ENCODE results near the gene MRPL44. TPM values are rescaled to one million over a fixed set of nuclear protein-coding genes. Genes with fewer than 3 reads are reported as not detected.
"Not testable (repeated sequence)": the region's sequence is repeated elsewhere in the genome, so short reads cannot be mapped to it uniquely, and the experiment has no call there.

MRPL44 gene
- total RNA-seq, 1 donor from 2014 or later, result 70.8 TPM

DNA sequence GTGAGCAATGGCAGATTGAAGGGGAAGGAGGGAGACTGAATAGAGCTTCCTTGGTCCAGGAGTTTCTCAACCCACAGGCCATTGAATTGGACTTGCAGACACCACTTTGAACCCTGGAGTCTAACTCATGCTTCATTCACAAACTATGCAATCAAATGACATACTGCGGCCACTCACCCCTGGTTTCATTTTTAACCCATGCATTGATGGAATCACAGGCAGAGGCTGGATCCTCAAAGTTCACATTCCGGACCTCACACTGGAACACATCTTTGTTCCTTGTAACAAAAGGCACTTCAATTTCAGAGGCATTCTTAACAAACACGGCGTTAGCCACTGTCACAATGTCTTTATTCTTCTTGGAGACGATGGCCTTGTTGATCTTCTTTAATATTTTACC lies 40.7 kb downstream of the MRPL44 start:
- Histone ChIP-seq H3K4me2 (no peak overlapping the region), H3F3A (ENCODE audit: low read depth) (no peaks in the 10 kb centered on the region), H2AFZ (replicated peaks) (no peak overlapping the region), H3K9ac (no peak overlapping the region), H3K4me3 (no peak overlapping the region), H3K9me3 (ENCODE audit: low read depth) (no peaks in the 10 kb centered on the region), H3K27ac (no peak overlapping the region), H3K36me3 (no peaks in the 10 kb centered on the region), H3K27me3 (no peaks in the 10 kb centered on the region), H3K4me1 (no peaks in the 10 kb centered on the region), H3K79me2 (ENCODE audit: low read depth) (no peaks in the 10 kb centered on the region), H4K20me1 (ENCODE audit: low read depth) (no peaks in the 10 kb centered on the region)
- no peak for TF ChIP-seq EZH2phosphoT487 (IDR thresholded peaks at IDR 0.05)
- no peak for TF ChIP-seq EZH2 (IDR thresholded peaks at IDR 0.05)
- TF ChIP-seq, protein P1, sequence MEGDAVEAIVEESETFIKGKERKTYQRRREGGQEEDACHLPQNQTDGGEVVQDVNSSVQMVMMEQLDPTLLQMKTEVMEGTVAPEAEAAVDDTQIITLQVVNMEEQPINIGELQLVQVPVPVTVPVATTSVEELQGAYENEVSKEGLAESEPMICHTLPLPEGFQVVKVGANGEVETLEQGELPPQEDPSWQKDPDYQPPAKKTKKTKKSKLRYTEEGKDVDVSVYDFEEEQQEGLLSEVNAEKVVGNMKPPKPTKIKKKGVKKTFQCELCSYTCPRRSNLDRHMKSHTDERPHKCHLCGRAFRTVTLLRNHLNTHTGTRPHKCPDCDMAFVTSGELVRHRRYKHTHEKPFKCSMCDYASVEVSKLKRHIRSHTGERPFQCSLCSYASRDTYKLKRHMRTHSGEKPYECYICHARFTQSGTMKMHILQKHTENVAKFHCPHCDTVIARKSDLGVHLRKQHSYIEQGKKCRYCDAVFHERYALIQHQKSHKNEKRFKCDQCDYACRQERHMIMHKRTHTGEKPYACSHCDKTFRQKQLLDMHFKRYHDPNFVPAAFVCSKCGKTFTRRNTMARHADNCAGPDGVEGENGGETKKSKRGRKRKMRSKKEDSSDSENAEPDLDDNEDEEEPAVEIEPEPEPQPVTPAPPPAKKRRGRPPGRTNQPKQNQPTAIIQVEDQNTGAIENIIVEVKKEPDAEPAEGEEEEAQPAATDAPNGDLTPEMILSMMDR (IDR thresholded peaks at IDR 0.05), result no peak
- H3K4me3 Mint-ChIP-seq, result no peak overlapping the region
- peak; percentile 28 for DNase-seq (ENCODE audit: low spot score)
- H3K36me3 Mint-ChIP-seq, result peaks cover 9% of the 10 kb centered on the region
- H3K9me3 Mint-ChIP-seq, result no peaks in the 10 kb centered on the region
- no peak overlapping the region for H3K27ac Mint-ChIP-seq
- H3K27me3 Mint-ChIP-seq (ENCODE audit: insufficient read depth, low read depth), result peaks cover 2% of the 10 kb centered on the region
- peaks cover 4% of the 10 kb centered on the region for H3K4me1 Mint-ChIP-seq

DNA sequence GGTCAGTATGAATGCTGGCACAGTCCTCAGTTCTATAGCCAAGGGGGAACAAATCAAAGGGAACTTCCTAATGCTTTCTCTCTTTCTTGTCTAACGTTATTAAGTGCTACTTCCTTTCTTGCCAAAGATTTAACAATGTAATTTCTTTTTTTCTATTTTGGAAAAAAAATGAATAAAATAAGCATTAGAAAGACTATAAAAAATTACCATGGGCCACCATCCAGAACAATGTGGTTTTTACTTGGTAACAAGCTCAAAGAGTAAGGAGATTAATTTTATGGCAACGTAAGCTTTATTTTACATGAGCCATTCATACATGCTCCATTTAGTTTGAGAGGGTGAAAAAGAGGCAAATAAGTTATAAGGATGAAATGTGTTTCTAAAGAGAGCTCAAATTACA lies 41.7 kb downstream of the MRPL44 start:
- H3K9me3 ChIP-seq (ENCODE audit: low read depth), result no peaks in the 10 kb centered on the region
- no peak overlapping the region for H3K9ac ChIP-seq
- no peak for DNase-seq (ENCODE audit: low spot score)
- no peaks in the 10 kb centered on the region for H3K79me2 ChIP-seq (ENCODE audit: low read depth)
- no peak overlapping the region for H3K27ac ChIP-seq
- no peak overlapping the region for H3K4me2 ChIP-seq
- Mint-ChIP-seq H3K27me3 (ENCODE audit: insufficient read depth, low read depth) (peaks cover under 1% of the 10 kb centered on the region), H3K4me3 (no peak overlapping the region), H3K36me3 (peaks cover 9% of the 10 kb centered on the region), H3K27ac (no peak overlapping the region), H3K4me1 (peaks cover 4% of the 10 kb centered on the region), H3K9me3 (no peaks in the 10 kb centered on the region)
- no peak overlapping the region for H3K4me3 ChIP-seq
- no peak overlapping the region for H2AFZ ChIP-seq (replicated peaks)
- H3F3A ChIP-seq (ENCODE audit: low read depth), result peaks cover 7% of the 10 kb centered on the region
- H3K27me3 ChIP-seq, result no peaks in the 10 kb centered on the region
- peaks cover 6% of the 10 kb centered on the region for H3K4me1 ChIP-seq
- TF ChIP-seq EZH2phosphoT487 (IDR thresholded peaks at IDR 0.05) (no peak), EZH2 (IDR thresholded peaks at IDR 0.05) (no peak)
- TF ChIP-seq, protein P1 (IDR thresholded peaks at IDR 0.05), result no peak
- no peaks in the 10 kb centered on the region for H4K20me1 ChIP-seq (ENCODE audit: low read depth)
- H3K36me3 ChIP-seq, result no peaks in the 10 kb centered on the region

DNA sequence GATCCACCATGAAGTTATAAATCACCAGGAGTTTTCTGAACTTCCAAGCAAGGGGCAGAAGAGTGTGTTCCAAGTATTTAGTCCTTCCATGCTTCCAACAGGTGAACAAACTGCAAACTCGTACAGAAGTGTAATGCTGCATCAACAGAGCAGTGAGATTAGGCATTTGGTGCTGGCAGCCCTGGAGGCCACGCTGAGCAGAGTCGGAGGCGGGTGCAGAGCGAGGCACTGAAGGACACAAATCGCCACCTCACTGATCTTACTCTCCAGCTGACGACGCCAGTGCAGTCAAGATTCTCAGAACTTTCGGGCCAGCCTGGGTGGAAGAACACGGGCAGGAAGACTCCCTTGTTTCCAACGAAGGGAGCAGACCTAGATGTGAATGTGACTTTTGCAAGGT lies 42.6 kb downstream of the MRPL44 start:
- H3K4me2 ChIP-seq, result no peak overlapping the region
- no peak for TF ChIP-seq EZH2 (IDR thresholded peaks at IDR 0.05)
- TF ChIP-seq, protein P1 (IDR thresholded peaks at IDR 0.05), result no peak
- TF ChIP-seq EZH2phosphoT487 (IDR thresholded peaks at IDR 0.05), result no peak

DNA sequence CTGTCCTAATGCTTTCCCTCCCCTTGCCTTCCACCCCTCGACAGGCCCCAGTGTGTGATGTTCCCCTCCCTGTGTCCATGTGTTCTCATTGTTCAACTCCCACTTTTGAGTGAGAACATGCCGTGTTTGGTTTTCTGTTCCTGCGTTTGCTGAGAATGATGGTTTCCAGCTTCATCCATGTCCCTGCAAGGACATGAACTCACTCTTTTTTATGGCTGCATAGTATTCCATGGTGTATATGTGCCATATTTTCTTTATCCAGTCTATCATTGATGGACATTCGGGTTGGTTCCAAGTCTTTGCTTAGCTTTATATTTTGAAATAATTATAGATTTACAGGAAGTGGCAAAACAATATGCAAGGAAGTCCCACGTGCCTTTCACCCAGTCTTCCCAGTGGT lies 43.4 kb downstream of the MRPL44 start:
- not testable (repeated sequence) for H3K9ac ChIP-seq; H3K79me2 ChIP-seq (ENCODE audit: low read depth); H3K27ac Mint-ChIP-seq; H3K4me1 Mint-ChIP-seq; H3K27me3 ChIP-seq; H3F3A ChIP-seq (ENCODE audit: low read depth); H3K4me2 ChIP-seq; H3K36me3 ChIP-seq; H3K9me3 Mint-ChIP-seq; H3K4me1 ChIP-seq; H2AFZ ChIP-seq (replicated peaks); H3K4me3 Mint-ChIP-seq; H3K27me3 Mint-ChIP-seq (ENCODE audit: insufficient read depth, low read depth); H3K4me3 ChIP-seq; H4K20me1 ChIP-seq (ENCODE audit: low read depth); DNase-seq (ENCODE audit: low spot score); H3K27ac ChIP-seq; H3K36me3 Mint-ChIP-seq; H3K9me3 ChIP-seq (ENCODE audit: low read depth)

More for the DNA sequence above, 42.6 kb downstream of the MRPL44 start:
- H3K27ac Mint-ChIP-seq, result no peak overlapping the region
- no peaks in the 10 kb centered on the region for H3K9me3 ChIP-seq (ENCODE audit: low read depth)
- H3K27me3 Mint-ChIP-seq (ENCODE audit: insufficient read depth, low read depth), result no peaks in the 10 kb centered on the region
- H3K4me3 Mint-ChIP-seq, result no peak overlapping the region
- H3K36me3 ChIP-seq, result no peaks in the 10 kb centered on the region
- no peak overlapping the region for H3K27ac ChIP-seq
- H3K9ac ChIP-seq, result no peak overlapping the region
- no peak overlapping the region for H2AFZ ChIP-seq (replicated peaks)
- H3K79me2 ChIP-seq (ENCODE audit: low read depth), result no peaks in the 10 kb centered on the region
- peaks cover 9% of the 10 kb centered on the region for H3F3A ChIP-seq (ENCODE audit: low read depth)
- H3K4me1 Mint-ChIP-seq, result peaks cover 6% of the 10 kb centered on the region
- H3K4me3 ChIP-seq, result no peak overlapping the region
- H3K36me3 Mint-ChIP-seq, result peaks cover 9% of the 10 kb centered on the region
- no peaks in the 10 kb centered on the region for H3K9me3 Mint-ChIP-seq
- no peaks in the 10 kb centered on the region for H4K20me1 ChIP-seq (ENCODE audit: low read depth)
- DNase-seq (ENCODE audit: low spot score), result no peak
- H3K27me3 ChIP-seq, result no peaks in the 10 kb centered on the region
- peaks cover 6% of the 10 kb centered on the region for H3K4me1 ChIP-seq
